ENCODE measurements around the gene NKAIN2.
"Not testable (repeated sequence)": the region's sequence is repeated elsewhere in the genome, so short reads cannot be mapped to it uniquely, and the experiment has no call there.

Gene NKAIN2

GRCh38 chr6:124234801-124235200 lies 431.1 kb downstream of the NKAIN2 start:
- Histone ChIP-seq H3K27me3 (ENCODE audit: control insufficient read depth, insufficient read depth, low read length) (no peaks in the 10 kb centered on the region), H3K9ac (ENCODE audit: low read length) (no peak overlapping the region), H3K4me1 (ENCODE audit: control insufficient read depth, insufficient read depth, low read length) (no peaks in the 10 kb centered on the region), H3K4me3 (ENCODE audit: low read length) (no peak overlapping the region), H3K27ac (ENCODE audit: low read depth, low read length) (no peak overlapping the region), H3K36me3 (ENCODE audit: control insufficient read depth, insufficient read depth, low read length) (no peaks in the 10 kb centered on the region)

- Histone ChIP-seq H3K4me3 (ENCODE audit: low read length) (no peak overlapping the region), H3K27ac (ENCODE audit: low read depth, low read length) (no peak overlapping the region), H3K36me3 (ENCODE audit: control insufficient read depth, insufficient read depth, low read length) (no peaks in the 10 kb centered on the region), H3K4me1 (ENCODE audit: control insufficient read depth, insufficient read depth, low read length) (no peaks in the 10 kb centered on the region), H3K9ac (ENCODE audit: low read length) (no peak overlapping the region), H3K27me3 (ENCODE audit: control insufficient read depth, insufficient read depth, low read length) (no peaks in the 10 kb centered on the region)
These were observed 434.2 kb downstream of the NKAIN2 start for GRCh38 chr6:124237911-124238310.

GRCh38 chr6:124238408-124238807 lies 434.7 kb downstream of the NKAIN2 start:
- not testable (repeated sequence) for H3K36me3 ChIP-seq (ENCODE audit: control insufficient read depth, insufficient read depth, low read length); H3K27me3 ChIP-seq (ENCODE audit: control insufficient read depth, insufficient read depth, low read length); H3K9ac ChIP-seq (ENCODE audit: low read length); H3K4me1 ChIP-seq (ENCODE audit: control insufficient read depth, insufficient read depth, low read length); H3K27ac ChIP-seq (ENCODE audit: low read depth, low read length); H3K4me3 ChIP-seq (ENCODE audit: low read length)

- no peaks in the 10 kb centered on the region for H3K36me3 ChIP-seq (ENCODE audit: control insufficient read depth, insufficient read depth, low read length)
- H3K27me3 ChIP-seq (ENCODE audit: control insufficient read depth, insufficient read depth, low read length), result no peaks in the 10 kb centered on the region
- H3K4me3 ChIP-seq (ENCODE audit: low read length), result no peak overlapping the region
- no peaks in the 10 kb centered on the region for H3K4me1 ChIP-seq (ENCODE audit: control insufficient read depth, insufficient read depth, low read length)
- no peak overlapping the region for H3K9ac ChIP-seq (ENCODE audit: low read length)
- H3K27ac ChIP-seq (ENCODE audit: low read depth, low read length), result no peak overlapping the region
These were observed 451.4 kb downstream of the NKAIN2 start for GRCh38 chr6:124254941-124255685.

- H3K36me3 ChIP-seq (ENCODE audit: control insufficient read depth, insufficient read depth, low read length), result no peaks in the 10 kb centered on the region
- no peaks in the 10 kb centered on the region for H3K4me1 ChIP-seq (ENCODE audit: control insufficient read depth, insufficient read depth, low read length)
- no peak overlapping the region for H3K4me3 ChIP-seq (ENCODE audit: low read length)
- no peak overlapping the region for H3K27ac ChIP-seq (ENCODE audit: low read depth, low read length)
- no peak overlapping the region for H3K9ac ChIP-seq (ENCODE audit: low read length)
- H3K27me3 ChIP-seq (ENCODE audit: control insufficient read depth, insufficient read depth, low read length), result no peaks in the 10 kb centered on the region
These were observed 456.7 kb downstream of the NKAIN2 start for GRCh38 chr6:124260337-124260736.

GRCh38 chr6:124269733-124270132 lies 466.1 kb downstream of the NKAIN2 start:
- H3K27me3 ChIP-seq (ENCODE audit: control insufficient read depth, insufficient read depth, low read length), result no peaks in the 10 kb centered on the region
- no peaks in the 10 kb centered on the region for H3K4me1 ChIP-seq (ENCODE audit: control insufficient read depth, insufficient read depth, low read length)
- H3K9ac ChIP-seq (ENCODE audit: low read length), result no peak overlapping the region
- no peak overlapping the region for H3K27ac ChIP-seq (ENCODE audit: low read depth, low read length)
- no peaks in the 10 kb centered on the region for H3K36me3 ChIP-seq (ENCODE audit: control insufficient read depth, insufficient read depth, low read length)
- H3K4me3 ChIP-seq (ENCODE audit: low read length), result no peak overlapping the region

- no peaks in the 10 kb centered on the region for H3K4me1 ChIP-seq (ENCODE audit: control insufficient read depth, insufficient read depth, low read length)
- H3K27ac ChIP-seq (ENCODE audit: low read depth, low read length), result no peak overlapping the region
- no peak overlapping the region for H3K9ac ChIP-seq (ENCODE audit: low read length)
- H3K36me3 ChIP-seq (ENCODE audit: control insufficient read depth, insufficient read depth, low read length), result no peaks in the 10 kb centered on the region
- no peak overlapping the region for H3K4me3 ChIP-seq (ENCODE audit: low read length)
- no peaks in the 10 kb centered on the region for H3K27me3 ChIP-seq (ENCODE audit: control insufficient read depth, insufficient read depth, low read length)
These were observed 470.0 kb downstream of the NKAIN2 start for GRCh38 chr6:124273701-124274100.

GRCh38 chr6:124282541-124282940 lies 478.9 kb downstream of the NKAIN2 start:
- no peak overlapping the region for H3K9ac ChIP-seq (ENCODE audit: low read length)
- no peak overlapping the region for H3K4me3 ChIP-seq (ENCODE audit: low read length)
- no peak overlapping the region for H3K27ac ChIP-seq (ENCODE audit: low read depth, low read length)
- H3K4me1 ChIP-seq (ENCODE audit: control insufficient read depth, insufficient read depth, low read length), result no peaks in the 10 kb centered on the region
- H3K27me3 ChIP-seq (ENCODE audit: control insufficient read depth, insufficient read depth, low read length), result no peaks in the 10 kb centered on the region
- no peaks in the 10 kb centered on the region for H3K36me3 ChIP-seq (ENCODE audit: control insufficient read depth, insufficient read depth, low read length)

- no peaks in the 10 kb centered on the region for H3K36me3 ChIP-seq (ENCODE audit: control insufficient read depth, insufficient read depth, low read length)
- H3K9ac ChIP-seq (ENCODE audit: low read length), result no peak overlapping the region
- no peak overlapping the region for H3K27ac ChIP-seq (ENCODE audit: low read depth, low read length)
- no peak overlapping the region for H3K4me3 ChIP-seq (ENCODE audit: low read length)
- H3K4me1 ChIP-seq (ENCODE audit: control insufficient read depth, insufficient read depth, low read length), result no peaks in the 10 kb centered on the region
- no peaks in the 10 kb centered on the region for H3K27me3 ChIP-seq (ENCODE audit: control insufficient read depth, insufficient read depth, low read length)
These were observed 479.8 kb downstream of the NKAIN2 start for GRCh38 chr6:124283486-124283885.

- Histone ChIP-seq H3K27me3 (ENCODE audit: control insufficient read depth, insufficient read depth, low read length) (no peaks in the 10 kb centered on the region), H3K9ac (ENCODE audit: low read length) (no peak overlapping the region), H3K27ac (ENCODE audit: low read depth, low read length) (no peak overlapping the region), H3K4me1 (ENCODE audit: control insufficient read depth, insufficient read depth, low read length) (no peaks in the 10 kb centered on the region), H3K36me3 (ENCODE audit: control insufficient read depth, insufficient read depth, low read length) (no peaks in the 10 kb centered on the region), H3K4me3 (ENCODE audit: low read length) (no peak overlapping the region)
These were observed 481.5 kb downstream of the NKAIN2 start for GRCh38 chr6:124285146-124285545.

GRCh38 chr6:124294574-124295200 lies 491.0 kb downstream of the NKAIN2 start:
- H3K9ac ChIP-seq (ENCODE audit: low read length), result no peak overlapping the region
- no peak overlapping the region for H3K4me3 ChIP-seq (ENCODE audit: low read length)
- no peak overlapping the region for H3K27ac ChIP-seq (ENCODE audit: low read depth, low read length)
- no peaks in the 10 kb centered on the region for H3K4me1 ChIP-seq (ENCODE audit: control insufficient read depth, insufficient read depth, low read length)
- H3K36me3 ChIP-seq (ENCODE audit: control insufficient read depth, insufficient read depth, low read length), result no peaks in the 10 kb centered on the region
- no peaks in the 10 kb centered on the region for H3K27me3 ChIP-seq (ENCODE audit: control insufficient read depth, insufficient read depth, low read length)

- H3K36me3 ChIP-seq (ENCODE audit: control insufficient read depth, insufficient read depth, low read length), result no peaks in the 10 kb centered on the region
- no peak overlapping the region for H3K9ac ChIP-seq (ENCODE audit: low read length)
- no peaks in the 10 kb centered on the region for H3K27me3 ChIP-seq (ENCODE audit: control insufficient read depth, insufficient read depth, low read length)
- no peak overlapping the region for H3K4me3 ChIP-seq (ENCODE audit: low read length)
- H3K4me1 ChIP-seq (ENCODE audit: control insufficient read depth, insufficient read depth, low read length), result no peaks in the 10 kb centered on the region
- no peak overlapping the region for H3K27ac ChIP-seq (ENCODE audit: low read depth, low read length)
These were observed 493.8 kb downstream of the NKAIN2 start for GRCh38 chr6:124297507-124297906.

- Histone ChIP-seq H3K36me3 (ENCODE audit: control insufficient read depth, insufficient read depth, low read length) (no peaks in the 10 kb centered on the region), H3K27ac (ENCODE audit: low read depth, low read length) (no peak overlapping the region), H3K27me3 (ENCODE audit: control insufficient read depth, insufficient read depth, low read length) (no peaks in the 10 kb centered on the region), H3K4me1 (ENCODE audit: control insufficient read depth, insufficient read depth, low read length) (no peaks in the 10 kb centered on the region), H3K4me3 (ENCODE audit: low read length) (no peak overlapping the region), H3K9ac (ENCODE audit: low read length) (no peak overlapping the region)
These were observed 495.1 kb downstream of the NKAIN2 start for GRCh38 chr6:124298730-124299129.
